ENCODE data around the gene SUPT5H. TPM values are rescaled to one million over a fixed set of nuclear protein-coding genes. Genes with fewer than 3 reads are reported as not detected.
"Not testable (repeated sequence)": the region's sequence is repeated elsewhere in the genome, so short reads cannot be mapped to it uniquely, and the experiment has no call there.

The SUPT5H gene
- polyA plus RNA-seq, 1 experiment: 78.0 TPM

DNA sequence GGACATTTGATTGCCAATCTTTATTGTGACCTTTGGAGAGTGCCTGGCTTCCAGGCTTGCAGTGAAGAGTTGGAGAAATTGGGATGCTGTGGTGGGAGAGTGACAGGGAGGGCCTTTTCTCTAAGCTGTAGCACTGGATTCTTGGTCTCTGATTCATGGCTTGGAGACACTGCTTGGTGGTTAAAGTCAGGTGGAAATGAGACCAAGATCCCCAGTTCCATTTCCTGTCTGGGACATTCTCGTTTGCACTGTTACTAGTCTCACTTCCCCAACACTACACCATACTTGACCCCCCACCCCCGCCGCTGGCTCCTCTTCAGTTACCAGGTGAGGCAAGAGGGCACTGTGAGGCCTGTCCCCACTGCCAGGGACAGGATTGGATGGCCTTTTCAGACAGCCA, 2.9 kb downstream of the SUPT5H start:
- H3K27me3 ChIP-seq (ENCODE audit: control insufficient read depth, insufficient read depth, low read length): no peaks in the 10 kb centered on the region
- H3K27ac ChIP-seq (ENCODE audit: low read depth, low read length): no peak overlapping the region
- no peak for DNase-seq (ENCODE audit: low read depth, low spot score)
- POLR2A ChIA-PET: interaction anchor here (3.8 kb wide), 1 partner anchor 13 kb away, joined by 38 read pairs; the partner anchor contains the start of gene RPS16
- TF ChIP-seq, protein P1, sequence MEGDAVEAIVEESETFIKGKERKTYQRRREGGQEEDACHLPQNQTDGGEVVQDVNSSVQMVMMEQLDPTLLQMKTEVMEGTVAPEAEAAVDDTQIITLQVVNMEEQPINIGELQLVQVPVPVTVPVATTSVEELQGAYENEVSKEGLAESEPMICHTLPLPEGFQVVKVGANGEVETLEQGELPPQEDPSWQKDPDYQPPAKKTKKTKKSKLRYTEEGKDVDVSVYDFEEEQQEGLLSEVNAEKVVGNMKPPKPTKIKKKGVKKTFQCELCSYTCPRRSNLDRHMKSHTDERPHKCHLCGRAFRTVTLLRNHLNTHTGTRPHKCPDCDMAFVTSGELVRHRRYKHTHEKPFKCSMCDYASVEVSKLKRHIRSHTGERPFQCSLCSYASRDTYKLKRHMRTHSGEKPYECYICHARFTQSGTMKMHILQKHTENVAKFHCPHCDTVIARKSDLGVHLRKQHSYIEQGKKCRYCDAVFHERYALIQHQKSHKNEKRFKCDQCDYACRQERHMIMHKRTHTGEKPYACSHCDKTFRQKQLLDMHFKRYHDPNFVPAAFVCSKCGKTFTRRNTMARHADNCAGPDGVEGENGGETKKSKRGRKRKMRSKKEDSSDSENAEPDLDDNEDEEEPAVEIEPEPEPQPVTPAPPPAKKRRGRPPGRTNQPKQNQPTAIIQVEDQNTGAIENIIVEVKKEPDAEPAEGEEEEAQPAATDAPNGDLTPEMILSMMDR (IDR thresholded peaks at IDR 0.05; ENCODE audit: low read depth, low read length): no peak
- H3K9me3 ChIP-seq (ENCODE audit: control insufficient read depth, insufficient read depth, low read length): no peaks in the 10 kb centered on the region; the same call in 1 of the 2 replicates
- CTCF ChIA-PET: interaction anchor here (0.6 kb wide), 1 partner anchor 326 kb away, joined by 3 read pairs; no protein-coding TSS in a partner anchor
- H3K4me3 ChIP-seq (ENCODE audit: low read depth, low read length): no peak overlapping the region

DNA sequence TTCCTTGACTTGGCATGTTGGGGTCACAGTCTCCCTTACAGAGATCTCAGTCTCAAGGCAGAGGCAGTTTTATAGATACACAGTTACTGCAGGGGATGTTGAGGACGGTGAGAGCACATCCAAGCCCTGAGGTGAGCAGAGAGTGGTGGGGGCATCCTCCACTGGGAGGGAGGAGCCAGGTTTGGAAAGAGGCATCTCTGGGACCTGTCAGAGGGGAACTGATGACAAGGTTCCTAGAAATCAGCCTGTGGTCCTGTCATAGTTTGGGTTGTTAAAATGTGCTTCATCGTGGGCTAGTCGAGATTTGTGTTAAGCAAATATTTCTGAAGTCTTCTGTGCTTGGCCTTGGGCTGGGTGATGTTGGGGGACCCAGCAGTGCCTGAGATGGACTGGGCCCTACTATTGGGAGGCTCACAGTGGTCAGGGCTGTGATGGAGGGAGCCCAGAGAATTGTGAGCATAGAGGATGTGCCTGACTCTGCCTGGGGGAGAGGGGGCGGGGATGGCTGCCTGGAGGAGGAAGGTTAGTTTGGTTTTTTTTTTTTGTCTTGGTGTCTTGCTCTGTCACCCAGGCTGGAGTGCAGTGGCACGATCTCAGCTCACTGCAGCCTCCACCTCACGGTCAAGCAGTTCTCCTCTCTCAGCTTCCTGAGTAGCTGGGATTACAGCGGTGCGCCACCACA, 3.9 kb downstream of the SUPT5H start:
- POLR2A ChIA-PET: no interaction called here
- DNase-seq (ENCODE audit: low read depth, low spot score): no peak

DNA sequence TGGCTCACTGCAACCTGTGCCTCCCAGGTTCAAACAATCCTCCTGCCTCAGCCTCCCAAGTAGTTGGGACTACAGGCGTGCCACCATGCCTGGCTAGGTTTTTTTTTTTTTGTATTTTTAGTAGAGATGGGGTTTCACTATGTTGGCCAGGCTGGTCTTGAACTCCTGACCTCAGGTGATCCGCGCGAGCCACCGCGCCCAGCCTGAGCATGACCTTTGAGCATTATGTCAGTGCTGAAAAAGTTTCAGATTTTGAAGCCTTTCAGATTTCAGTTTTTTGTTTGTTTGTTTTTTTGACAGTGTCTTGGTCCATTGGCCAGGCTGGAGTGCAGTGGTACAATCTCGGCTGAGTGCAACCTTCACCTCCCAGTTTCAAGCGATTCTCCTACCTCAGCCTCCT, 5.9 kb downstream of the SUPT5H start:
- H3K9me3 ChIP-seq (ENCODE audit: control insufficient read depth, insufficient read depth, low read length); DNase-seq (ENCODE audit: low read depth, low spot score); H3K4me3 ChIP-seq (ENCODE audit: low read depth, low read length); H3K27me3 ChIP-seq (ENCODE audit: control insufficient read depth, insufficient read depth, low read length); H3K27ac ChIP-seq (ENCODE audit: low read depth, low read length); CTCF ChIA-PET; POLR2A ChIA-PET: not testable (repeated sequence)

More for the DNA sequence above, 3.9 kb downstream of the SUPT5H start:
- TF ChIP-seq, protein P1 (IDR thresholded peaks at IDR 0.05; ENCODE audit: low read depth, low read length): no peak
- CTCF ChIA-PET: interaction anchor here (0.5 kb wide), 1 partner anchor 26 kb away, joined by 3 read pairs; no protein-coding TSS in a partner anchor
- Histone ChIP-seq H3K27ac (ENCODE audit: low read depth, low read length) (no peak overlapping the region), H3K9me3 (ENCODE audit: control insufficient read depth, insufficient read depth, low read length) (no peaks in the 10 kb centered on the region; the same call in 1 of the 2 replicates), H3K4me3 (ENCODE audit: low read depth, low read length) (no peak overlapping the region), H3K27me3 (ENCODE audit: control insufficient read depth, insufficient read depth, low read length) (no peaks in the 10 kb centered on the region)

DNA sequence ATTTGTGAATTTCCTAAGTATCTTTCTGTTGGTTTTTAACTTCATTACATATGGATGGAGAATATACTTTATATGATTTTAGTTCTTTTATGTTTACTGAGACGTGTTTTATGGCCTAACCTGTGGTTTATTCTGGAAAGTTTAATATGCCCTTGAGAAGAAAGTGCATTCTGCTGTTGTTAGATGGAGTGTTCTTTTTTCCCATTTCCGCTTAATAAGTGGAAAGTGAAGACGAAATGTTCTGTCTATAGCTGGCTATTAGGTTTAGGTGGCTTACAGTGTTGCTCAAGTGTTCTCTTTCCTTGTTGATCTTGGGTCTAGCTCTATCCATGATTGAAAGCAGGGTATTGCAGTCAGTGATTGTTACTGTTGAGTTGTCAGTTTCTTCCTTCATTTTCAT, 18.0 kb downstream of the SUPT5H start:
- ChIA-PET POLR2A (interaction anchor here (0.6 kb wide), 1 partner anchor 17 kb away, joined by 7 read pairs; the partner anchor contains the start of gene TIMM50), CTCF (interaction anchor here (0.6 to 2.3 kb wide), 2 partner anchors 11 to 22 kb away, joined by 4 to 14 read pairs; no protein-coding TSS in a partner anchor)
- Histone ChIP-seq H3K27ac (ENCODE audit: low read depth, low read length) (no peak overlapping the region), H3K9me3 (ENCODE audit: control insufficient read depth, insufficient read depth, low read length) (no peaks in the 10 kb centered on the region; the same call in 1 of the 2 replicates), H3K4me3 (ENCODE audit: low read depth, low read length) (no peak overlapping the region), H3K27me3 (ENCODE audit: control insufficient read depth, insufficient read depth, low read length) (no peaks in the 10 kb centered on the region)
- TF ChIP-seq, protein P1 (IDR thresholded peaks at IDR 0.05; ENCODE audit: low read depth, low read length): no peak
- DNase-seq (ENCODE audit: low read depth, low spot score): no peak

DNA sequence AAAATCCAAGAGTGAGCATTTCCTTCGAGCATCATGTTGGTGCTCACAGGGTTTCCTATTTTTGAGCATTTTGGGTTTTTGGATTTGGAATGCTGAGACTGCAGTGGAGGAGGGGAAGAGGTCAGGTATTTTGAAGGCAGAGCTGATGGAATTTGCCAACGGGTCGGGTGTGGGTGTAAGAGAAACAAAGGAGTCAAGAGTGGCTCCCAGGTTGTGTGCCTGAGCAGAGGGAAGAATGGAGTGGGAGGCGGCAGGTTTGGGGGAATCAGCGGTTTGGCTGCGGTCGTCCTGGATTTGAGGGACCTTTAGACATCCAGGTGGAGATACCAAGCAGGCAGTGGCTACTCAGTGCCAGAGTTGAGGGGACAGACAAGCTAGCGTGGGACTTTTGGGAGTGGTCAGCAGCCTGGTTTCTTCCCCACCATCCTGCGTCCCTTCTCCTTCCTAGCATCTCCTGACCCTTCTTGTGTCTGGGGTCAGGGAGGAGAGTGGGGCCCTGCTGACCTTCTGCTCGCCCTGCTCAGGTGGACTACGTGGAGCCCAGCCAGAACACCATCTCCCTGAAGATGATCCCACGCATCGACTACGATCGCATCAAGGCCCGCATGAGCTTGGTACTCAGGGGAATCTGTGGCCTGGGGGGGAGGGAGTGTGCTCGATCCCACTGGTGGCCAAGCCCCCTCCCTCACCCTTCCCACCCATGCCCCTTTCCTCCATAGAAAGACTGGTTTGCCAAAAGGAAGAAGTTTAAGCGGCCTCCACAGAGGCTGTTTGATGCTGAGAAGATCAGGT, 20.8 kb downstream of the SUPT5H start:
- DNase-seq (ENCODE audit: low read depth, low spot score): no peak
- ChIA-PET POLR2A (no interaction called here), CTCF (interaction anchor here (0.5 kb wide), 2 partner anchors 9 to 530 kb away, joined by 3 to 4 read pairs; no protein-coding TSS in a partner anchor)
- no peaks in the 10 kb centered on the region for H3K27me3 ChIP-seq (ENCODE audit: control insufficient read depth, insufficient read depth, low read length)
- H3K27ac ChIP-seq (ENCODE audit: low read depth, low read length): no peak overlapping the region
- TF ChIP-seq, protein P1 (IDR thresholded peaks at IDR 0.05; ENCODE audit: low read depth, low read length): no peak
- no peak overlapping the region for H3K4me3 ChIP-seq (ENCODE audit: low read depth, low read length)
- no peaks in the 10 kb centered on the region; the same call in 1 of the 2 replicates for H3K9me3 ChIP-seq (ENCODE audit: control insufficient read depth, insufficient read depth, low read length)

Measured in AG04450 (cell line).